DMS53 treated with DMSO at 0.1 percent for 48 hours (cell line): Measurements from ENCODE around the gene SNX21.

Experiments
- DNase-seq: peaks from one replicate; lab custom pipeline; 2025; ENCODE audit not compliant: unreplicated experiment; lab: John Stamatoyannopoulos, UW

SNX21 gene

GRCh38 chr20:45878076-45878761 lies 44.6 kb downstream of the SNX21 start:
- no peak for DNase-seq

GRCh38 chr20:45880988-45881788 lies 47.6 kb downstream of the SNX21 start, which contains the start of gene ZSWIM1:
Gene ZSWIM1, plus strand, starts transcription at chr20:45881227. Its CDS starts 1,366 bp downstream, at chr20:45882593.
- peak; percentile 99 for DNase-seq

- no peak for DNase-seq
Observed at GRCh38 chr20:45882469-45883099, 49.0 kb downstream of the SNX21 start.

GRCh38 chr20:45883100-45883469 lies 49.5 kb downstream of the SNX21 start:
- DNase-seq = no peak

- DNase-seq = no peak
Observed at GRCh38 chr20:45886590-45887345, 53.2 kb downstream of the SNX21 start.

- no peak for DNase-seq
Observed at GRCh38 chr20:45887346-45887715, 53.7 kb downstream of the SNX21 start, which contains the start of gene SPATA25. Gene SPATA25, minus strand, starts transcription at chr20:45887622. Its CDS starts 32 bp downstream, at chr20:45887590.

- DNase-seq = no peak
Observed at GRCh38 chr20:45888681-45889080, 55.1 kb downstream of the SNX21 start.

- DNase-seq = peak; percentile 71
Observed at GRCh38 chr20:45890077-45890984, 56.7 kb downstream of the SNX21 start.

GRCh38 chr20:45890985-45891983 lies 57.7 kb downstream of the SNX21 start, which contains the start of the genes CTSA and NEURL2:
Gene CTSA, plus strand, starts transcription at chr20:45891335. Its CDS starts 234 bp downstream, at chr20:45891569.
Gene NEURL2, minus strand, starts transcription at chr20:45891208. Its CDS starts 217 bp downstream, at chr20:45890991.
- peak; percentile 79 for DNase-seq

- no peak for DNase-seq
Observed at GRCh38 chr20:45892049-45892825, 58.6 kb downstream of the SNX21 start.
